HPDE6-E6E7 (cell line): ENCODE measurements around the gene CCDC188.
"Not testable (repeated sequence)": the region's sequence is repeated elsewhere in the genome, so short reads cannot be mapped to it uniquely, and the experiment has no call there.

Experiments
- DNase-seq: peaks from one replicate; pipeline ENCODE4 v3.0.0; 2011; ENCODE audit warnings: missing footprints; ENCODE audit errors: extremely low spot score

Gene CCDC188

GRCh38 chr22:20171288-20172140 is 20.7 kb upstream of the CCDC188 start:
- no peak for DNase-seq

GRCh38 chr22:20170170-20170569 is 19.3 kb upstream of the CCDC188 start:
- no peak for DNase-seq

- DNase-seq = no peak
Measured at GRCh38 chr22:20169253-20169822, 18.5 kb upstream of the CCDC188 start.

- DNase-seq = no peak
Measured at GRCh38 chr22:20167643-20168322, 16.9 kb upstream of the CCDC188 start.

- no peak for DNase-seq
Measured at GRCh38 chr22:20166703-20167102, 15.8 kb upstream of the CCDC188 start.

- DNase-seq = no peak
Measured at GRCh38 chr22:20165913-20166312, 15.1 kb upstream of the CCDC188 start.

GRCh38 chr22:20165421-20165820 is 14.6 kb upstream of the CCDC188 start:
- DNase-seq = no peak

GRCh38 chr22:20164863-20165262 is 14.0 kb upstream of the CCDC188 start:
- DNase-seq = no peak

GRCh38 chr22:20160041-20160440 is 9.2 kb upstream of the CCDC188 start:
- no peak for DNase-seq

- not testable (repeated sequence) for DNase-seq
Measured at GRCh38 chr22:20159531-20159930, 8.7 kb upstream of the CCDC188 start.

- no peak for DNase-seq
Measured at GRCh38 chr22:20159076-20159475, 8.2 kb upstream of the CCDC188 start.

- no peak for DNase-seq
Measured at GRCh38 chr22:20158391-20159036, 7.7 kb upstream of the CCDC188 start.

GRCh38 chr22:20157430-20158183 is 6.8 kb upstream of the CCDC188 start:
- no peak for DNase-seq

- DNase-seq = peak; percentile 62
Measured at GRCh38 chr22:20156611-20157429, 6.0 kb upstream of the CCDC188 start.

- no peak for DNase-seq
Measured at GRCh38 chr22:20156042-20156389, 5.2 kb upstream of the CCDC188 start.

GRCh38 chr22:20155330-20156041 is 4.6 kb upstream of the CCDC188 start:
- no peak for DNase-seq

- no peak for DNase-seq
Measured at GRCh38 chr22:20154602-20155187, 3.8 kb upstream of the CCDC188 start.

GRCh38 chr22:20153945-20154344 is 3.1 kb upstream of the CCDC188 start:
- DNase-seq = no peak

- no peak for DNase-seq
Measured at GRCh38 chr22:20152464-20152890, 1.6 kb upstream of the CCDC188 start.

GRCh38 chr22:20151276-20151588 is 377 bp upstream of the CCDC188 start:
- no peak for DNase-seq
